ENCODE data around the gene CLEC2B.
A peak's percentile ranks its signal among the peaks of the same experiment; 100 is the strongest.
"Not testable (repeated sequence)": the region's sequence is repeated elsewhere in the genome, so short reads cannot be mapped to it uniquely, and the experiment has no call there.

CLEC2B gene

GRCh38 chr12:9880532-9881078, 11.5 kb upstream of the CLEC2B start:
- TF ChIP-seq CTCF (IDR thresholded peaks at IDR 0.05; ENCODE audit: low read depth, low read length): no peak
- H3K4me3 ChIP-seq (ENCODE audit: low read depth, low read length): no peak overlapping the region
- no peak for DNase-seq
- no peaks in the 10 kb centered on the region for H3K36me3 ChIP-seq
- no peaks in the 10 kb centered on the region for H3K27me3 ChIP-seq (ENCODE audit: insufficient read depth, low read depth, severe bottlenecking)
- no peaks in the 10 kb centered on the region for H3K9me3 ChIP-seq (ENCODE audit: severe bottlenecking)
- no peak overlapping the region for H3K27ac ChIP-seq

GRCh38 chr12:9876120-9876519, 7.0 kb upstream of the CLEC2B start:
- H3K27me3 ChIP-seq (ENCODE audit: insufficient read depth, low read depth, severe bottlenecking); H3K4me3 ChIP-seq (ENCODE audit: low read depth, low read length); H3K27ac ChIP-seq; DNase-seq; H3K9me3 ChIP-seq (ENCODE audit: severe bottlenecking); H3K36me3 ChIP-seq: not testable (repeated sequence)

GRCh38 chr12:9872742-9873141, 3.6 kb upstream of the CLEC2B start:
- H3K9me3 ChIP-seq (ENCODE audit: severe bottlenecking): no peaks in the 10 kb centered on the region
- H3K27me3 ChIP-seq (ENCODE audit: insufficient read depth, low read depth, severe bottlenecking): no peaks in the 10 kb centered on the region
- peak; percentile 75 for DNase-seq
- TF ChIP-seq CTCF (IDR thresholded peaks at IDR 0.05; ENCODE audit: low read depth, low read length): no peak
- peak overlapping the region; percentile 49 for H3K27ac ChIP-seq
- H3K36me3 ChIP-seq: no peaks in the 10 kb centered on the region
- H3K4me3 ChIP-seq (ENCODE audit: low read depth, low read length): peak overlapping the region; percentile 18

- Histone ChIP-seq H3K4me3 (ENCODE audit: low read depth, low read length) (peak overlapping the region; percentile 18), H3K36me3 (no peaks in the 10 kb centered on the region), H3K27ac (peak overlapping the region; percentile 49), H3K27me3 (ENCODE audit: insufficient read depth, low read depth, severe bottlenecking) (no peaks in the 10 kb centered on the region), H3K9me3 (ENCODE audit: severe bottlenecking) (no peaks in the 10 kb centered on the region)
- no peak for DNase-seq
- TF ChIP-seq CTCF (IDR thresholded peaks at IDR 0.05; ENCODE audit: low read depth, low read length): no peak
Observed at GRCh38 chr12:9872162-9872561, 3.0 kb upstream of the CLEC2B start.

GRCh38 chr12:9870286-9870866, 1.2 kb upstream of the CLEC2B start:
- H3K4me3 ChIP-seq (ENCODE audit: low read depth, low read length): peak overlapping the region; percentile 38; the same call in 1 of the 2 replicates
- no peaks in the 10 kb centered on the region for H3K36me3 ChIP-seq
- no peak for DNase-seq
- TF ChIP-seq CTCF (IDR thresholded peaks at IDR 0.05; ENCODE audit: low read depth, low read length): no peak
- no peak overlapping the region for H3K27ac ChIP-seq
- H3K9me3 ChIP-seq (ENCODE audit: severe bottlenecking): no peaks in the 10 kb centered on the region
- no peaks in the 10 kb centered on the region for H3K27me3 ChIP-seq (ENCODE audit: insufficient read depth, low read depth, severe bottlenecking)

GRCh38 chr12:9868951-9869306, 225 bp downstream of the CLEC2B start:
- H3K4me3 ChIP-seq (ENCODE audit: low read depth, low read length): no peak overlapping the region
- no peaks in the 10 kb centered on the region for H3K9me3 ChIP-seq (ENCODE audit: severe bottlenecking)
- DNase-seq: no peak
- no peaks in the 10 kb centered on the region for H3K27me3 ChIP-seq (ENCODE audit: insufficient read depth, low read depth, severe bottlenecking)
- no peak for TF ChIP-seq CTCF (IDR thresholded peaks at IDR 0.05; ENCODE audit: low read depth, low read length)
- no peaks in the 10 kb centered on the region for H3K36me3 ChIP-seq
- H3K27ac ChIP-seq: no peak overlapping the region
